PC-3 (cell line): ENCODE data around the gene TUBA3E.

ENCODE experiments used
- EZH2 ChIP-seq: fragments of 300-600 bp; sonication (generic); IDR thresholded peaks from one replicate; pipeline ENCODE4 v1.6.1; 2017; ENCODE audit warnings: antibody characterized with exemption, mild to moderate bottlenecking, low read length; ENCODE audit not compliant: unreplicated experiment
- EZH2phosphoT487 ChIP-seq: fragments of 300-600 bp; sonication (generic); IDR thresholded peaks from 2 replicates; pipeline ENCODE4 v1.6.1; 2018; ENCODE audit warnings: mild to moderate bottlenecking, antibody characterized with exemption, low read length, borderline replicate concordance
- TF ChIP-seq, protein P1 (sequence below): fragments of 300-600 bp; sonication (generic); conservative IDR thresholded peaks from 2 replicates; pipeline ENCODE4 v1.5.1; 2017; ENCODE audit warnings: antibody characterized with exemption, low read depth, mild to moderate bottlenecking, low read length

DNA sequence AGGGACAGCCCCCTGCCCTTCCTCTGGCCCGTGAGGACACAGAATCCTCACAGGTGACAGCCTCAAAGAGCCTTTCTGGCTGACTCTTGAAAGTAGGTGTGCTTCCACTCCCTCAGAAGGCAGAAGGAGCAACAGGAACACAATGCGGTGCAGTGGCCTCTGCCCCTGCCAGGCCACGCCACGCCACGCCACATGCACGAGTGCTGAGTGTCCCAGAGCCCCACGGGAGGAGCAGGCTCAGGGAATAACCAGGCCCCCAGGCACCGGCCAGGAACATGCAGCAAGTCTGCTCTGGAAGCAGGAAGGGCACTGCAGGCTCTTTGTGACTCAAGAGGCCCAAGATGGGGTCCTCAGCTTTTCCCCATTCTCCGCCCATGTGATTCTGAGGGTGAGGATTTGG is 35.3 kb downstream of the TUBA3E start:
- TF ChIP-seq, protein P1, sequence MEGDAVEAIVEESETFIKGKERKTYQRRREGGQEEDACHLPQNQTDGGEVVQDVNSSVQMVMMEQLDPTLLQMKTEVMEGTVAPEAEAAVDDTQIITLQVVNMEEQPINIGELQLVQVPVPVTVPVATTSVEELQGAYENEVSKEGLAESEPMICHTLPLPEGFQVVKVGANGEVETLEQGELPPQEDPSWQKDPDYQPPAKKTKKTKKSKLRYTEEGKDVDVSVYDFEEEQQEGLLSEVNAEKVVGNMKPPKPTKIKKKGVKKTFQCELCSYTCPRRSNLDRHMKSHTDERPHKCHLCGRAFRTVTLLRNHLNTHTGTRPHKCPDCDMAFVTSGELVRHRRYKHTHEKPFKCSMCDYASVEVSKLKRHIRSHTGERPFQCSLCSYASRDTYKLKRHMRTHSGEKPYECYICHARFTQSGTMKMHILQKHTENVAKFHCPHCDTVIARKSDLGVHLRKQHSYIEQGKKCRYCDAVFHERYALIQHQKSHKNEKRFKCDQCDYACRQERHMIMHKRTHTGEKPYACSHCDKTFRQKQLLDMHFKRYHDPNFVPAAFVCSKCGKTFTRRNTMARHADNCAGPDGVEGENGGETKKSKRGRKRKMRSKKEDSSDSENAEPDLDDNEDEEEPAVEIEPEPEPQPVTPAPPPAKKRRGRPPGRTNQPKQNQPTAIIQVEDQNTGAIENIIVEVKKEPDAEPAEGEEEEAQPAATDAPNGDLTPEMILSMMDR: no peak
- TF ChIP-seq EZH2phosphoT487 (no peak), EZH2 (no peak)
